Astrocyte of the spinal cord (primary cell): ENCODE measurements around the gene PARD3B.
"Not testable (repeated sequence)": the region's sequence is repeated elsewhere in the genome, so short reads cannot be mapped to it uniquely, and the experiment has no call there.

Experiments used
- DNase-seq: peaks from one replicate; pipeline ENCODE4 v3.0.0; 2011; ENCODE audit warnings: low read depth, low spot score
- H3K4me3 ChIP-seq: 2 replicates; pipeline ENCODE4 v1.5.1; 2011; ENCODE audit warnings: low read depth, mild to moderate bottlenecking, low read length, moderate library complexity
- CTCF ChIP-seq: IDR thresholded peaks from 2 replicates; pipeline ENCODE4 v1.5.1; 2012; ENCODE audit warnings: low read depth, mild to moderate bottlenecking, low read length, inconsistent platforms
- in situ Hi-C: cut with HindIII; loops from 2 replicates; pipeline ENCODE4 v1.10.0; 2017; ENCODE audit warnings: low sequenced_read_pairs

PARD3B gene

DNA sequence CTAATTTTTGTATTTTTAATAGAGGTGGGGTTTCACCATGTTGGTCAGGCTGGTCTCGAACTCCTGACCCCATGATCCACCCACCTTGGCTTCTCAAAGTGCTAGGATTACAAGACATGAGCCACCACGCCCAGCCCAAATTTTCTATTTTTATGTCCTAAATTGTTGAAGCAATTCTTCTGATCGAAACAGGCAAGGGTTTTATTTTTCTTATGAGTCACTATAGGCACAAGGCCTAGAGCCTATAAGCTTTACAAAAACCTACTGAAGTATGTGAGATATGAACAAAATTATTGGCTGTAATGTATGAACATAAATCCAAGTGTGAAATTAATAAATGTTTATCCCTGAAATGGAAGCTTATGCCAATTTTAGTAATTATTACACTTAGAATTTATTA is 672.8 kb downstream of the PARD3B start:
- no peak for TF ChIP-seq CTCF
- in situ Hi-C loops = no loop called here
- DNase-seq = peak; percentile 31
- no peak overlapping the region for H3K4me3 ChIP-seq

DNA sequence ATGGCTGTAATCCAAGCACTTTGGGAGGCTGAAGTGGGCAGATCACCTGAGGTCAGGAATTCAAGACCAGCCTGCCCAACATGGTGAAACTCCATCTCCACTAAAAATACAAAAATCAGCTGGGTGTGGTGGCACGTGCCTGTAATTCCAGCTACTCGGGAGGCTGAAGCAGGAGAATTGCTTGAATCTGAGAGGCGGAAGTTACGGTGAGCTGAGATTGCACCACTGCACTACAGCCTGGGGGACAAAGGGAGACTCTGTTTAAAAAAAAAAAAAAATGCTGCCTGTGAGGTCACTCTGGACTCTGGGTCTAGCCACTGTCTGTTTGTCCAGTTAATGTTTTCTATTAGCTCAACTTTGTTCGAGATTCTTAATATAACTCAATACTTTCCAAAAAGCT is 673.5 kb downstream of the PARD3B start:
- in situ Hi-C loops, DNase-seq: not testable (repeated sequence)

GRCh38 chr2:205220559-205220958 is 675.3 kb downstream of the PARD3B start:
- no peak for DNase-seq
- TF ChIP-seq CTCF = no peak
- in situ Hi-C loops = no loop called here
- no peak overlapping the region for H3K4me3 ChIP-seq

More for the DNA sequence above, 673.5 kb downstream of the PARD3B start:
- not testable (repeated sequence) for H3K4me3 ChIP-seq

GRCh38 chr2:205232086-205232485 is 686.8 kb downstream of the PARD3B start:
- DNase-seq = no peak
- no peak for TF ChIP-seq CTCF
- in situ Hi-C loops = no loop called here
- H3K4me3 ChIP-seq = no peak overlapping the region

DNA sequence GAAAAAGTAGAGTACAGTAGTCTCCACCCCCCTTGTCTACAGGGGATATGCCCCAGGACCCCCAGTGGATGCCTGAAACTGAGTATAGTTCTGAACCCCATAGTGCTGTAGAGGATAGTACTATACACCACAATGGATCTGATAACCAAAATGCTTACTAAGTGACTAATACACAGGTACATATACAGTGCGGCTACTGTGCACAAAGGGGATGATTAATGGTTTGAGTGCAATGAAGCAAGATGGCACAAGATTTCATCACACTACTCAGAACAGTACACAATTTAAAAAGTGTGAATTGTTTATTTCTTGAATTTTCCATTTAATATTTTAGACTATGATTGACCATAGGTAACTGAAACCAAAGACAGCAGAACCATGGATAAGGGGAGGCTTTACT is 690.2 kb downstream of the PARD3B start:
- in situ Hi-C loops = no loop called here
- no peak for DNase-seq
- no peak for TF ChIP-seq CTCF
- H3K4me3 ChIP-seq = no peak overlapping the region

DNA sequence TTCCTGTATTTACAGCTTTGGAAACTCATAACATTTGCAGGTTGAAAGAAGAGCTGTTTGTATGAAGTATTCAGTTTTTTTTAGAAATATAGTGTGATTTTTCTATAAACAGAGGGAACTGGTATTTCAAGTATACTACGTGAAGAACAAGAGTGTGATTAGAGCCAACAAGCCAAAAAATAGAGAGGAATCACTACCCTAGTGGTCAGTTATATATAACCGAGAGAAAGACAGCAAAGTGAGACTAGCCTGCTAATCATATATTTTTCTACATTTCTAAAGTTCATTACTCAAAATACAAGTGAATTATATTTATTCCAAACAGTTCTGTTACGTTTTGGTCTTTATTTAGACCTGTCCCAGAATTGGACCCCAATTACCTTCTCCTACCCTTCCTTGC is 692.2 kb downstream of the PARD3B start:
- no peak overlapping the region for H3K4me3 ChIP-seq
- in situ Hi-C loops = no loop called here
- peak; percentile 10 for TF ChIP-seq CTCF
- no peak for DNase-seq

GRCh38 chr2:205245001-205245400 is 699.7 kb downstream of the PARD3B start:
- in situ Hi-C loops = no loop called here
- TF ChIP-seq CTCF = no peak
- no peak overlapping the region for H3K4me3 ChIP-seq
- no peak for DNase-seq
